GM18507 (cell line): Measurements from ENCODE around the gene INVS.
"Not testable (repeated sequence)": the region's sequence is repeated elsewhere in the genome, so short reads cannot be mapped to it uniquely, and the experiment has no call there.

Experiments
- DNase-seq: peaks from one replicate; pipeline ENCODE4 v3.0.0; 2011; ENCODE audit warnings: low read depth; ENCODE audit not compliant: insufficient read length; ENCODE audit errors: extremely low spot score
- FAIRE-seq: peaks from 2 replicates; lab custom pipeline; 2011; peaks lifted over from hg19 to GRCh38; lab: Jason Lieb, UNC

The INVS gene

DNA sequence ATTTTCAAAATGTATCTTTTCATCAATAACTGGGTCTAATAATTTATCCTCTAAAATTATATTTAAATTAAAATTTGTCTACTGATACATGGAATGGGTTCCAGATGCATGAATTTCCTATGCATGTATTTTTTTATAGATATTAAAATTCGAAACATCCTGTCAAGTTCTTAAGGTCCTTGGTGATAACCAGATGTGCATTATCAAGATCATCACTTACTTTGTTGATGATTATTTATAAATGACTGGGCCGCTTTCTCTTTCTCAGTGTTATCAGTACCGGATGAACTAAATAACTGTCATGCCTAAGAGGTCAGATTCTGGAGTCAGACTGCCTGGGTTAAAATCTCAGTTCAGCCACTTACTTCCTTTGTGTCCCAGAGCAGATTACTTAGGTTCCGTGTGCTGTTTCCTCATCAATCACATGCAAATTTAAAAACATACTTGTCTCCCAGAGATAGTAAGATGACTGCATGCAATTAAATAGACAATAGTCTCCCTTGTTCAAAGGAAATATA, 129.4 kb downstream of the INVS start:
- no peak for DNase-seq
- no peak for FAIRE-seq

DNA sequence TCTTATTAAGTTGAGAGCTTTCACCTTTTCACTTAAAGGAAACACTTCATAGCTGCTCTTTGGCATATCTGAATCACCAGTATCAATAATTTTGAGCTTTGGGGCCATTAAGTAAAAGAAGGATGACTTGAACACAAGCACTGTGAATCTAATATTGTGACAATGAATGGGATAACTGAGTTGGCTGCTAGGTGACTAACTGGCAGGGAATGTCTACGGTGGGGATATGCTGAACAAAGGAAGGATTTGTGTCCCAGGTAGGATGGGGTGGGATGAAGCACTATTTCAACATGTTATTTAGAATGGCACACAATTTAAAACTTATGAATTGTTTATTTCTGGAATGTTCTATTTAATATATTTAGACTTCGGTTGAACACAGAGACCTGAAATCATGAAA, 130.1 kb downstream of the INVS start:
- FAIRE-seq = no peak
- no peak for DNase-seq

DNA sequence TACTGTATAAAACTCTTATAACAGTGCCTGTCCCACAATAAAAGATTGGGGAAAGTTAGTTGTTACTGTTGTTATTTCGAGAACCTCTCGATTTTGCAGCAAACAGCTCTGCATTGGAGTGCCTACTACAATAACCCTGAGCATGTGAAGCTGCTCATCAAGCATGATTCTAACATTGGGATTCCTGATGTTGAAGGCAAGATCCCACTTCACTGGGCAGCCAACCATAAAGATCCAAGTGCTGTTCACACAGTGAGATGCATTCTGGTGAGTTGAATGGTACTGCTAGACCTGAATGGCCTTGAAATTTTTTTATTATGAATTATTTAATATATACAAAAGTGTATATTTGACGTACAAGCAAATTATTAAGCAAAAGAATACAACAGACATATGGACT, 130.5 kb downstream of the INVS start:
- DNase-seq (no peak), FAIRE-seq (no peak)

DNA sequence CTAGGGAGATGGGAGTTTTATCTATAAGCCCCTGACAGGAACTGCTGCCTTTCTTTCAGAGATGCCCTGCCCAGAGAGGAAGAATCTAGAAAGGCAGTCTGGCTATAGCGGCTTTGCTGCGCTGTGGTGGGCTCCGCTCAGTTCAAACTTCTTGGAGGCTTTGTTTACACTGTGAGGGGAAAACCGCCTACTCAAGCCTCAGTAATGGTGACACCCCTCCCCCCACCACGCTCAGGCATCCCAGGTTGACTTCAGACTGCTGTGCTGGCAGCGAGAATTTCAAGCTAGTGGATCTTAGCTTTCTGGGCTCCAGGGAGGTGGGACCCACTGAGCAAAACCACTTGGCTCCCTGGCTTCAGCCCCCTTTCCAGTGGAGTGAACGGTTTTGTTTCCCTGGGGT, 137.9 kb downstream of the INVS start:
- not testable (repeated sequence) for FAIRE-seq, DNase-seq

DNA sequence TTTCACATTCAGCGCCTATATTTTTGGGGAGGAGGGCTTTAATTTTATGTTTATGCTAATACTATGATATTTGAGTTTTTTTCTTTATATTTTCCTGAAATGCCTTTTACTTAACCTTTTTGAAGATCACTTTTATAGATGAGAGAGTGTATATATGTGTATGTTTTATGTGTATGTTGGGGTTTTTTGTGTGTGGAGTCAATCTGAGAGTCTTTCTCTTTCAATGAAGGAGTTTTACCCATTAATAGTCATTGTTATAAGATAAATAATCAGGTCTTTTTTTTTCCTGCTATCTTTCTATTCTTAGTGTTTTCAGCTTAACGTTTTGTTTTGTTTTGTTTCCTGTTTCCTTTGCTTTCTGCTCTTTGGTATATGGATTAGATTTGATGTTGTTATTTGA, 141.5 kb downstream of the INVS start:
- no peak for FAIRE-seq
- no peak for DNase-seq

DNA sequence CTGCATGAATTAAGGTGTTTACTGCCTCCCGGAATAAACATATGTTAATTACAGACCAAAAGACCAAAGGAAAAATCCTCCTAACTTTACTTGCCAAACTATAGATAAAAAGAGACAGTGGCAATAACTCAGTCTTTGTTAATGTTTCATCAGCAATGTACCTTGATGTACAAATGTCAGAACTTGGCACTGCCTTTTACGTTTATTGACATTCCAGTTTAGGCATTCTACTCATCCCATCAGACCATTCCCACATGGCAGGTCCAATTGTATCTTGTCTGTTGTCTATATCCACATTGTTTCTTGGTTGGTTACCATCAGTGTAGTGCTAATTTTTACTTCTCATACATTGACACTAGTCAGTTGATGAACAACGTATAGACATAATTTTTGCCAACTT, 168.2 kb downstream of the INVS start:
- DNase-seq (no peak), FAIRE-seq (no peak)

DNA sequence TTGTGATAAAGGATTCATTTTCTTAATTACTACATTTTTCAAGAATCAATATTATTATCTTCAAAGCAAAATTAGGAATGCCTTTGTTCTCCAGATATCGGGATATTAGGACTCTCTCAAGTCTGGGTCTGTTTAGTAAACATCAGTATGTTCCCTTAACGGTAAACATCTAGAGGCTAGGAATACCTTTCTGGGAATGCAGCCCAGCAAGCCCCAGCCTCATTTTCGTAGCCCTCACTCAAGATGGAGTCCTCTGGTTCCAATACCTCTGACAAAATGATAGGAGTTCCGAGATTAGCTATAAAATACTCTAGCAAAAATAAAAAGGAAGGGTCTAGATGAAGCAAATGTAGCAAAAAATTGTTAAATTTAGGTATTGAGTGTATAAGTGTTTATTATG, 169.2 kb downstream of the INVS start:
- FAIRE-seq (no peak), DNase-seq (no peak)

DNA sequence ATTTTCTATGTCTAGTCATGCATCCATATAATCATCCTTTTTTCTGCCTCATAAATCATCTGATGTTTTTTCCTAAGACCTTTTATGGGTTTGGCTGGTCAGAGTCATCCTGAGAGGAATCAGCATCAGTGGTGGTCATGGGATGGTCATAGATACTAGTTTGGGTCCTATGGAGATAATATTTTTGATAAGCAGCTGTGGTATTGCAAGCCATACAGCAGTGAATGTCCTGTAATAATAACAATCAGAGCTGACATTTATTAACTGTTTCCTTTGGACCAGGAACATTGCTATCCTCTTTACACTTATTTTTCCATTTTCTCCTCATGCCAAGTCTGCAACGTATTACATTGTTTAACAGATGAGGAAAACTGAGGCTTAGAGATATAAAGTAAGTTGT, 170.6 kb downstream of the INVS start:
- FAIRE-seq (no peak), DNase-seq (no peak)

DNA sequence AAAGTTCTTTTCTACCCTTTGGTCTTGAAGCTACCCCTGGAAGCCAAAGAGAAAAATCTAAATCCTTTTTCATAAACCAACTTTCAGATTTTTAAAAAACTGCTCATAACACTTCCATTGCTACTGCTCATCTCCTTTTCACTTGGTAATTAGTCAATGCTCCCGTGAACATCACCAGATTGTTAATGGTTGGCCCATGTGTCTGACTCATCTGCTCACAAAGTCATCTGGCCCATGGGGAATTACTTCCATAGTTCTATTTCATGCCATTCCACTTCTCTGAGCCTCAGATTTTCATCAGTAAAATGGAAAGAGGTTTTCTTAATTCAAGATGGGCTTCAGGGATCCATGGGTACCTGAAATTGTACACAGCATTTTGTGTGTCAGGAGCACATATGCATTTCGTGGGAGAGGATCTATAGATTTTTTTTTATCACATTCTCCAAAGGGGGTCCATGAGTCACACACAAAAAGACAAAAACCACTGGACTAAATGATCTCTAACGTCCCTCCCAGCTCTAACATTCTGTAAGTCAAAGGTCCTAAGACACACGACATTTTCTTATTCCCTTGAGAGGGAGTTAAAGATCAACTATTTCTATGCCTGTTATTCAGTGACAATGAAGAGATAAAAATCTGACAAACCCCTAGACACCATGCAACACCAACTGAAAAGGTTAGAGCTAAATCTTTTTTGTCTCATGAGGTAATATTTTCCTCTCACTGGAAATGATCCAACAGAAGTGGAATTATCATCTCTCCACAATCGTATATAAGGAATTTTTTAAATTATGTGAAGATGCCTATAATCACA, 178.3 kb downstream of the INVS start:
- DNase-seq (no peak), FAIRE-seq (no peak)

DNA sequence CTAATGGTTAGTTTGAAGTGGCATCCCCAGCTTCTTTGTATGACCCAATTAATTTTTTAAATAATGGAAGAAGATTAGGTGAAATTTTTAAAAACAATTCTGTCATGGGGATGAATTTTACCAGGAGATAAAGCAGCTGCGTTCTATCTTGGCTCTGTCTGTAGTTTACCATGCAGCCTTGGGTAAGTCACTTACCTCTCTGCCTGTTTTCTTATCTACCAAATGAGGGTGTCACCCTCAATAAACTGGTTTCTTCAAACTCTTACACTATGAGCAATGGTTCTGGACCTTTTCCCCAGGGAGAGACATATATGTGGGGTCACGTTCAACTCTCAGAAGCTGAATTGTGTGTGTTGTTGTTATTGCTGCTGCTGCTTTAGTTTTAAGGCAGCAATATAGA, 182.0 kb downstream of the INVS start:
- FAIRE-seq (no peak), DNase-seq (no peak)

DNA sequence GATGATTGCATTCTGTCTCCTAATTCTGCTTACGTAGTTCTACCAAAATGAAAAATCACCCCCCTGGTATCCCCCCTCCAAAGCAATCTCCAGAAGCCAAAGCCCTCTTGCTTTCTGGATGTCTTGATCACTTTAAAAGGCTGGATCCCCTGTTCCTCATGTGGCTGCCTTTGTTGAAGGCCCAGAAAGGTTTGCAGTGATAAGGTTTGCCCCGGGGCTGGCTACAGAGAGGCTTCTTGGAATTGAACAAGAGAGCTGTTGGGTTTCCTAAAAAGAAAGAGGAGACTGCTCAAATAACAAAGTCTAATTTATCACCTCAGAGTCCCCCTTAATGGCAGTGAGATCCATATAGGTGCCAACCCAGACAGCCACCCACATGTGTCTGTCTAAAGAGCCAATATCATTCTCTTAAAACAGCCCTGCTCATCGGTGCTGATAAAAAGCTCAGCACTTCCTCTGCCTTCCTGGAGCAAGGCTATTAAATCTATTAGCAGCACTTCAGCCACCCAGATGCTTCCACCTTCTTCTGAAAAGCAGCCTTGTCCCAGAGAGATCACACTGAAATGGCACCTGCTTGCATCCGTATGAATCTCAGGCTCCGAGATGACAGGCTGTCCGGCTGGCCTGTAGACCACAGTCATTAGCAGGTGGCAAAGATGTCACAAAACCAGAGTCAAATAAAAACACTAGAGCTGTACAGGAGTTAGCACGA, 182.8 kb downstream of the INVS start:
- no peak for FAIRE-seq
- no peak for DNase-seq

DNA sequence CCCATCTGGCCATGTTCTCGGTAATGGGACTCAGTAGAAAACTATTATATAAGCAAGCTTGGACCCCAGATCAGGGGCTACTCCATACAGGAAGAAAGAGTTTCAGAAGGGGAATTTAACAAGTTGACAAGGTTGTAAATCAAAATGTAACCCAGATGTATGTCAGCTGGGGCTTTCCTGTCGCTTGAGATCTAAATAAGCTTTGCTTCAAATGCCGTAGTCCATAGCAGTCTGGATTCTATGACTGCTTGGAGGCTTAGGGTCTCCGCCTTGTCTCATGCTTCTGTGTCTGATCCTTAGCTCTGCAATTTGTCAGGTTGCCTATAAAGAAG, 183.3 kb downstream of the INVS start:
- DNase-seq = no peak
- no peak for FAIRE-seq

DNA sequence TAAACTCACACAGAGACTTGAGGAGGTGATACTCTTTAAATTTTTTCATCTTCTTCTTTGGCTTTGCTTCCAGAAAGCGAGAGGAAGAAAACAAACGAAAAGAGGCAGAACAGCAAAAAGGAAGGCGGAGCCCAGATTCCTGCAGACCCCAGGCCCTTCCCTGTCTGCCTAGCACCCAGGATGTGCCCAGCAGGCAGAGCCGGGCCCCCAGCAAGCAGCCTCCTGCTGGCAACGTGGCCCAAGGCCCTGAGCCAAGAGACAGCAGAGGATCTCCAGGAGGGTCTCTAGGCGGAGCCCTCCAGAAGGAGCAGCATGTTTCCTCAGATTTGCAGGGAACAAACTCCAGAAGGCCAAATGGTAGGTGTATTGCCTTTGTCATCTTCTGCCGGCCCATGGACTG, 185.2 kb downstream of the INVS start:
- no peak for FAIRE-seq
- DNase-seq = no peak

DNA sequence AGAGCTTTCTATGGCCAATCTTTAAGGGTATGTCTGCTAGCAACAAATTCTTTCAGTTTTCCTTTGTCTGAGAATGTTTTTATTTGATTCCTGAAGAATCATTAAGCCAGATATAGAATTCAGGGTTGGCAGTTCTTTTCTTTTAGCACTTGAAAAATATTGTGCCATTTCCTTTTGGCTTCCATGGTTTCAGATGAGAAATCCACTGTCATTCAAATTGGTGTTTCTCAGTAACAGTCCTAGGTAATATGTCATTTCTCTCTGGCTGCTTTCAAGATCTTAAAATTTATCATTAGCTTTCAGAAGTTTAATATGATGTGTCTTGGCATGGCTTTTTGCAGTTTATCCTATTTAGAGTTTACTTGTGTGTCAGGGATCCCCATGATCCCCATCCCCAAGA, 186.0 kb downstream of the INVS start:
- no peak for DNase-seq
- no peak for FAIRE-seq

DNA sequence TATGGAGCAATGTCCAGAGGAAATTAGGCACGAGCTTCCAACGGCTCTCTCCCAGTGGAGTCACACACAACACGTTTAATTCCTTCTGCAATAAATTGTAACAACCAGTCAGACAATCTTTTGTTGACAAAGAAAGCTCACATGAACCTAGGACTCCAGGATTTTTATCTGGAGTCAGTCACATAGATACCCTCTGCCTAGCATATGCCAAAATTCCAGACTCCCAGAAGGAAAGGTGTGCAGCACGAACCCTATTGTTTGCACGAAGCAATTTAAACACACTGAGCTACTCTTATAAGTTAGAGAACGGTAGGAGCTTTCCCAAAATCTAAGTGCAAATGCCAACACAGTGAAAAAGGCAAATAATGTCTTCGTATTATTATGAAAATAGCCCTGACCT, 186.6 kb downstream of the INVS start:
- no peak for DNase-seq

DNA sequence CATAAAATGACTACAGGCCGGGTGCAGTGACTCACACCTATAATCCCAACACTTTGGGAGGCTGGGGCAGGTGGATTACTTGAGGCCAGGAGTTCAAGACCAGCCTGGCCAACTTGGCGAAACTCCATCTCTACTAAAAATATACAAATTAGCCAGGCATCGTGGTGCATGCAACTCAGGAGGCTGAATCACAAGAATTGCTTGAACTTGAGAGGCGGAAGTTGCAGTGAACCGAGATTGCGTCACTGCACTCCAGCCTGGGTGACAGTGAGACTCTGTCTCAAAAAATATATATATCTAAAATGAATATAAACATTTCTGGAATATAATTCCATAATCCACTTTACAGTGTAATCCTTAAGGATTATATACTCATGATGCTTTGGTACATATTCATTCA, 187.2 kb downstream of the INVS start:
- no peak for FAIRE-seq
- no peak for DNase-seq

More for the DNA sequence above, 186.6 kb downstream of the INVS start:
- FAIRE-seq = no peak

DNA sequence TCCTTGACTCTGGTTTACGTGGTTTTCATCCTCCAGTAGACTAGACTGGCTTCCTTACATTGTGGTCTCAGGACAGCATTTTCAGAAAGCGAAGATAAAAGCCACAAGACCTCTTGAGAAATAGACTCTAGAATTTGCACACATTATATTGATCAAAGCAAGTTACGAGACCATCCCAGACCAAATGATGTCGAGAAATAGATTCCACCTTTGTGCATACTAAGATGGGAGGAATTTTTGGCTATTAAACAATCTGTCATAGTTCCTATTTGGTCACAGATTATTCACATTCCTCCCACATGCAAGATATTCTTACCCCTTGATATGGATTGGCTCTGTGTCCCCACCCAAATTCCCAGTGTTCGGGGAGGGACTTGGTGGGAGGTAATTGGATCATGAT, 188.1 kb downstream of the INVS start:
- DNase-seq (no peak), FAIRE-seq (no peak)

DNA sequence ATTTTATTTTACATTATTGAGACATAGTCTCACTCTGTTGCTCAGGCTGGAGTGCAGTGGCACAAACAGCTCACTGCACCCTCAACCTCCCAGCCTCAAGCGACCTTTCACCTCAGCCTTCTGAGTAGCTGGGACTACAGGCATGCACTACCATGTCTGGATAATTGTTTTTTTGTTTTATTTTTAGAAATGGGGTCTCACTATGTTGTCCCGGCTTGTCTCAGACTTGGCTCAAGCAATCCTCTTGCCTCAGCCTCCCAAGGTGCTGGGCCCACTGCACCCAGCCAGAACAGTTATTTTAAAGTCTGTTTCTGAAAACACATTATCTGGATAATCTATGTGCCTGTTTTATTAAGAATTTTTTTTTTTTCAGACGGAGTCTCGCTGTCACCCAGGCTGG, 191.7 kb downstream of the INVS start:
- no peak for FAIRE-seq

DNA sequence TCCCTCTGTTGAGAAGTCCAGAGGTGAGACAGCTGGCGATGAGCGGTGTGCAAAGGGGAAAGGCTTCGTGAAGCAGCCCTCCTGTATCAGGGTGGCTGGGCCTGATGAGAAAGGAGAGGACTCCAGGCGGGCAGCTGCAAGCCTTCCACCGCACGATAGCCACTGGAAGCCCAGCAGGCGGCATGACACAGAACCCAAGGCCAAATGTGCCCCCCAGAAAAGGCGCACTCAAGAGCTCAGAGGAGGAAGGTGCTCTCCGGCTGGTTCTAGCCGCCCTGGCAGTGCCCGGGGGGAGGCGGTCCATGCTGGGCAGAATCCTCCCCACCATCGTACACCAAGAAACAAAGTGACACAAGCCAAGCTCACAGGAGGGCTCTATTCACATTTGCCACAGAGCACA, 193.4 kb downstream of the INVS start:
- FAIRE-seq (no peak), DNase-seq (no peak)

More for the DNA sequence above, 191.7 kb downstream of the INVS start:
- no peak for DNase-seq

DNA sequence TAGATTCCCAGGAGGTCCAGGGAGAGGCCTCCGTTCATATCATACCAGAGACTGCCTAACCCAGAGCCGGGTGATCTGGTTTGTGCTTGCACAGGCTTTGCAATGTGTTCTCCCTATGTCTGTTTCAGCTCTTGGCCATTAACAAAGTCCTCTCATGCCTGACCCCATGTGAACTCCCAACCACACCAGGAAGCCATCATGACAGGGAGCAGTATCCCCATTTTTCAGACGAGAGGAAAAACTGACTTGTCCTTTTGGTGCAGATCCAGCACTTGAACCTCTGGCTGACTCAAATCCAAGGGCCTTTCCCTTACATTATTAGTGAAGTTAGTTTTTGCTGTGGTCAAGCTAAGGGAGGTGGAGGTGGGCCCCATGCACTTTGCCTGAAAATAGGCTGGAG, 195.3 kb downstream of the INVS start:
- no peak for FAIRE-seq
- no peak for DNase-seq

DNA sequence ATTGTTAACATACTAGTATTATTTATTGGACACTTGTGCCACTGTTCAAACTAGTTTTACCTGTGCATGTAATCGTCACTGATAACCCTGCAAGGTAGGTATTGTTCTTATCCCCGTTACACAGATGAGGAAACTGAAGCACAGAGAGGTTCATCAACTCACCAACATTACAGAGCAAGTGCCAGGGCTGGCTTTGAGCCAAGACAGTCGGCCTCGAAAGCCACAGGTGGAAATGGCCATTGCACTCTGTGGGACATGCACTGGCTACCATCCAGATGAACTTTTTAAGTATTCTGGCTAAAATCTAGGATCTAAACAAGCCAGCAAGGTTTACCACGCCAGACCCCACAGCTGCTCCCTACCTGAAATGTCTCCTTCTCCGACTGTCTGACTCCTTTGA, 195.8 kb downstream of the INVS start:
- no peak for FAIRE-seq

More for the DNA sequence above, 195.8 kb downstream of the INVS start:
- no peak for DNase-seq
